ENCODE measurements around the gene RASGEF1B. TPM values are rescaled to one million over a fixed set of nuclear protein-coding genes. Genes with fewer than 3 reads are reported as not detected.

The RASGEF1B gene
- total RNA-seq: 1.2 and 1.7 TPM in 2 replicates

GRCh38 chr4:81471588-81472280 lies at the start of gene RASGEF1B:
RASGEF1B (minus strand) TSS chr4:81471907; CDS start chr4:81459508, 12,399 bp downstream.

Data from articular chondrocyte of knee joint (primary cell).